ENCODE results near the gene CNP. TPM values are rescaled to one million over a fixed set of nuclear protein-coding genes. Genes with fewer than 3 reads are reported as not detected.

CNP gene
- total and polyA plus RNA-seq, 10 of the 15 experiments (the other 5 are each of a cell fraction or from before 2014, with no cell fraction given), result 1.8 to 60.7 (median 31.4) TPM

DNA sequence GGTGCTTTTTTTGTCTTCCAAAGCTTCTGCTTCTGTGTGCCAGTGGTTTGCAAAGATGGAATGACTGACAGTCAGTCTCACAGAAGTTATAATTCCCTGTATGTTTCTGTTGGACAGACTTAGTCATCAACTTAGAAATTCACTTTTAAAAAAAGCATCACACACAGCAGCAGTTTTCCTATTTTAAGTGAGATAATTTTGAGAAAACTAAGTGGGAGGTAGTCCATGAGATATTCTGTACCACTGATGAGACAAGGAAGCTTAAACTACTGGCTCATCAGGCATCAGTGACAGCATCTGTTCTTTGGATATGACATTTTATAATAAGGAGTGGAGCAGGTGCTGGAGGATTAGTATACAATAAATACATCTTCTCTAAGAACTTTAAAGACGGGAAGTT is 20.0 kb downstream of the CNP start:
- ChIA-PET RAD21 (ENCODE audit: unreplicated experiment) (no interaction called here), POLR2A (no interaction called here), SMC1A (ENCODE audit: uncharacterized antibody, unreplicated experiment) (no interaction called here), CTCF (no interaction called here)
- FAIRE-seq (no peak), ATAC-seq (no peak), DNase-seq (ENCODE audit: low read depth, low spot score) (no peak)
- in situ Hi-C loops (cut with MboI) (no loop called here), intact Hi-C loops (cut with micrococcal nuclease; ENCODE audit: unreplicated experiment) (no loop called here)
- Histone ChIP-seq H3K36me3 (ENCODE audit: control insufficient read depth in 2 of 2, insufficient read depth in 2 of 2, low read length in 1 of 2) (peaks cover 24 to 40% of the 10 kb centered on the region in 2 experiments), H3K4me3 (no peak overlapping the region), H3K27me3 (replicated peaks in 1 of 2; ENCODE audit: control insufficient read depth in 2 of 2, insufficient read depth in 2 of 2, low read length in 1 of 2) (no peaks in the 10 kb centered on the region), H3K27ac (ENCODE audit: control insufficient read depth, insufficient read depth) (no peak overlapping the region), H2AFZ (ENCODE audit: control insufficient read depth, low read depth, low read length) (no peak overlapping the region), H3K4me1 (ENCODE audit: control insufficient read depth, insufficient read depth, low read length) (no peaks in the 10 kb centered on the region), H3K79me2 (ENCODE audit: control insufficient read depth, insufficient read depth, low read length) (no peaks in the 10 kb centered on the region), H3K4me2 (ENCODE audit: control insufficient read depth, insufficient read depth) (no peak overlapping the region), H3K9ac (ENCODE audit: control insufficient read depth, insufficient read depth, low read length) (no peak overlapping the region), H3K9me3 (replicated peaks; ENCODE audit: control insufficient read depth, insufficient read depth, low read length) (no peaks in the 10 kb centered on the region), H4K20me1 (ENCODE audit: control insufficient read depth, insufficient read depth) (no peaks in the 10 kb centered on the region)
- 100% methylated on average over 1 of the region's 1 CpG for WGBS (ENCODE audit: insufficient coverage, insufficient replicate concordance, low lambda C conversion rate, missing lambda C conversion rate)
- BruUV-seq (replicated peaks), result TSS peak; percentile 11
- TF ChIP-seq IRF4 (IDR thresholded peaks at IDR 0.05; ENCODE audit: low read depth, low read length) (no peak), LARP7 (IDR thresholded peaks at IDR 0.05) (no peak), JUNB (IDR thresholded peaks at IDR 0.05) (no peak), KAT2A (conservative IDR thresholded peaks at IDR 0.05; ENCODE audit: control insufficient read depth, low read depth, low read length) (no peak), RELA (IDR thresholded peaks at IDR 0.05; ENCODE audit: borderline replicate concordance, partially characterized antibody) (no peak), POLR2AphosphoS5 (IDR thresholded peaks at IDR 0.05; ENCODE audit: low read length) (no peak), ZBTB4 (CRISPR knock-in tag; IDR thresholded peaks at IDR 0.05) (no peak), CHD4 (IDR thresholded peaks at IDR 0.05) (no peak), ZZZ3 (IDR thresholded peaks at IDR 0.05; ENCODE audit: control insufficient read depth, insufficient read length, low read depth) (no peak), GATAD2B (conservative IDR thresholded peaks at IDR 0.05; ENCODE audit: low read depth) (no peak), MEF2A (IDR thresholded peaks at IDR 0.05; ENCODE audit: insufficient read depth, low read depth, low read length) (no peak), ZNF687 (IDR thresholded peaks at IDR 0.05) (no peak), ZNF384 (IDR thresholded peaks at IDR 0.05; ENCODE audit: borderline replicate concordance, low read depth, low read length) (no peak), CEBPZ (IDR thresholded peaks at IDR 0.05; ENCODE audit: low read depth, low read length) (no peak), EGR1 (IDR thresholded peaks at IDR 0.05; ENCODE audit: borderline replicate concordance in 1 of 2, low read depth in 2 of 2, low read length in 2 of 2) (no peak)
